Caki2 (cell line): Measurements from ENCODE around the gene PTCHD1. TPM values are rescaled to one million over a fixed set of nuclear protein-coding genes. Genes with fewer than 3 reads are reported as not detected.

Experiments
- DNase-seq: peaks from one replicate; pipeline ENCODE4 v3.0.0-alpha.2; 2015; ENCODE audit warnings: low read depth
- in situ Hi-C: cut with HindIII; loops from 2 replicates; pipeline ENCODE4 v1.10.0; 2016; ENCODE audit warnings: low sequenced_read_pairs, low pct_unique_long_range_greater_than_20kb, mixed read lengths
- total RNA-seq: library from RNA; depleted of rRNA; stranded (reverse); fragments of >200 nt; shearing (Covaris generic); gene quantifications from 2 replicates; pipeline ENCODE4 v1.2.3, GENCODE V29; 2014; ENCODE audit warnings: low replicate concordance

The PTCHD1 gene
- total RNA-seq, 1 experiment from 2014 or later, result not detected

DNA sequence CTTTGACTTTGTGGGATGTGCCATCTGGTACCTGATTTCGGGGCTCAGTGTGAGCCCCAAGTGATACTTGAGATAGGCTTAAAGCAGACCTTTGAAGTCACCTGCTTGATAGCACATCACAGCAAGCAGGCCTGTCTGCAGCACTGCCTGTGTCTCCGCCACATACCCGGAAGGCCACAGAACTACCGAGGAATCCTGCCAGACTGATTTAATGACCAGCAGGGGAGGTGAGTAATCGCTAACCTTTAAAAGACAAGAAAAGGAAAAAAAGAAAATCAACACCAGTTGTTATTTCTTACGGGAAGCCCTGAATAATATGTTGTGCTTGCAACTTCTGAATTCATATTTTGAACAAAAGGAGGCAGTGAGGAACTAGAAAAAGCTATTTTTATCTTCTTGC lies 6.8 kb downstream of the PTCHD1 start:
- in situ Hi-C loops, result no loop called here
- DNase-seq, result no peak

DNA sequence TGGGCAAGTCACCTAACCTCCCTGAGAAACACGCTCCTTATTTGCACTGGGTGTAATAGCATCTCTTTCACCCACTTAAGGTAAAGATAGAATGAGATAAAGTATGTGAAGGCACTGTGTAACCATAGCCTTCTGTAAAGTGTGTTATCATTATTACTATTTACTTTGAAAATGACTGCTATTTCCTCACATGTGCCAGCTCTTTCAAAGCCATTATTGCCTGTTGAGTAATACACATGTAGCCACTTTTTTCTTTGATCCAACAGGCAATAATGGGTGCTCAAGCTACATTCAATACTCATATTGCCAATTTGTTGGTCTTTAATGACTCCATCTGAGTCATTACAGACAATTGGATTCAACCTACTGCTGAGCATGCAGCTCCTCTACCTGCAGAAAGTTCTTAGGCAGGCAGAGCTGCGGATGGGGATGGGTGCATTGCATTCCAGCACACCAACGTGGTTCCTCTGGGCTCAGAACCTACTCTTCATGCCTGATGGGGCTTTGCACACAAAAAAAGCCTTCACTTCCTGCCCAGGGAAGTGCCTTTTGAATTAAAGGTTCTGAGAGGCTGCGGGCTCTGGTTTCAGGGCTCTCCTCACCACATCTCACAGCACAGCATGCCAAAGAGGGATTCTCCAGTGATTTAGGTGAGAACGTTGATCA lies 9.7 kb downstream of the PTCHD1 start:
- in situ Hi-C loops, result no loop called here
- DNase-seq, result no peak

DNA sequence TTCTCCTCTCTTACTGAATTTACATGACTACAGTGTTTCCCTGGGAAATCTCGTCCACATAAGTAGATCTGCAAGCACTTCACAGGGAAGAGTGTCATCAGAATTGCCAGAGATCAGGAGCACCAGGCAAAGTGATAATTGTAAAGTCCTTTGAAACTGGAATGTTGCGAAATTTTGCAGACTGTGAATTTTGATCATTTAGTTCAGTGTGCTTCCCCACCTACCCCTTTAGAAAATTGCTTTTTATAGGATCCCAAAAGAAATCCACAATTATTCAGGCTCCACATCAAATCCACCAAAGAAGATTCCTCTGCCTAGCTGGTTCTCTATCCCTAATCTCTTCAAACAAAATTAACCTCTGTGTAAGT lies 10.2 kb downstream of the PTCHD1 start:
- no peak for DNase-seq
- in situ Hi-C loops, result no loop called here

DNA sequence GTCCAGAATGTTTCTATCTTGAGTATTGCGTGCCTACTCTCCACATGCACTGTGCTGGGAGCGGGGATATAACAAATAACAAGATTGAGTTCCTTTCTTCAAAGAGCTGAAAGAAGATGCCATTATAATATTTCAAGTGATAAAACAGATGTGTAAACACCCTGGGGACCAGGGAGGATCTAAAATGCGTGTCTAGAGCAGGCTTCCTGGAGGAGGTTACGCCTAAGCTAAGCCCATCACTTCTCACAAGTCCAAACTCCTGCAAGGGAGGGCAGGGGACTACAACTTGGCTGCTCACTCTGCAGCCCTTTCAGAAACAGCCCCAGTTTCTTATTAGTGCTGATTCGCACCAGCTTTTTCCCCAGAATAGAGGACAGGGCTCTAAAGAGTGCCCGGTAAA lies 21.5 kb downstream of the PTCHD1 start:
- in situ Hi-C loops, result no loop called here
- no peak for DNase-seq

DNA sequence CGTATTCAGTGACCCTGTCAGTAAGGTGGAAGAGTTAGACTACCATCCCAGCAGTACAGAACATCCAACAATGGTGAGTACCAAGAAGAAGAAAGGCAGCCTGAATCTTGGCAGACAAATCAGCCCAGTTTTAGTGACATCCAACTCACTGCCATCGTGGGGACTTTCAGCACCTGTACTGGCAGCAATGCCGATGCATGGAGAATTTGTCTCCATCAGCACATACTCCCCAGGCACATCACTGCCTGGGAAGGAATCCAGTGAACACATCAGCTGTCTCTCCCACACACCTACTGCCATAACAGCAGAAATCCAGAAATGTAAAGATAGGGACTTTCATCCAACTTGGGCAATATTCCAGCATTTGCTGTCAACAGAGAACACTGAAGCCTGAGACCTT lies 29.8 kb downstream of the PTCHD1 start:
- DNase-seq, result no peak
- in situ Hi-C loops, result no loop called here

DNA sequence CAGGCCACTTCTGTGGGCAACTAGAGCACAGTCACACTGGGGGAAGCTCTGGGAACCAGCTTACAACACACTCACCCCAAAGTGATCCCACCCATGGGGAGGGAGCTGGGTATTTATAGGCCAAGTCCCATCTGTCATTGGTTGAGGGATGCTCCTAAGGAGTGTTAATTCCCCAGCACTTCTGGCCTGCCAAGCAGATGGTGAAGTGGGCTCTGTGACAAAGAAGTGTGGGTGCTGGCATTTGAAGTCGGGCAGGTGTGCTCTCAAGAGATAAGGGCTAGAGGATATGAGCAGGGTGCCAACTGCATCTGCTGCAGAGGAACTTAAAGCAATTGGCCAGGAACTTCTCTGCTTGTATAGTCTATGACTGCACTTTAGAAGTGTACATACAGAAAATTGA lies 30.9 kb downstream of the PTCHD1 start:
- in situ Hi-C loops, result no loop called here
- DNase-seq, result no peak

DNA sequence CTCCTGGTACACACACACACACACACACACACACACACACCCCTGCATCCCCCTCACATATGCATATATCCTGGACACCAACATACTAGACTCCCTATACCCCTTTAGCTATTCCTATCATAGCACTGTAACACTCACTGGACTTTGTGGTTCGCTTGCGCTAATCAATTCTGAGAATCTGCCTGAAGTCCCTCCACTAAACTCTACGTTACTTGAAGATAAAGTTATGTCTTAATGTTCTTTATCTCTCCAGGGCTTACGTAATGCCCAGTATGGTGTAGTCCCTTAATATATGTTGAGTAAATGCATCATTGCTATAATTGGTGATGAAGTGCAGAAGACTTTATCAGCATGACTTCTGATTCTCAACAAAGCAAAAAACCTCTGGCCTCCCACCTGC lies 32.3 kb downstream of the PTCHD1 start:
- in situ Hi-C loops, result no loop called here

DNA sequence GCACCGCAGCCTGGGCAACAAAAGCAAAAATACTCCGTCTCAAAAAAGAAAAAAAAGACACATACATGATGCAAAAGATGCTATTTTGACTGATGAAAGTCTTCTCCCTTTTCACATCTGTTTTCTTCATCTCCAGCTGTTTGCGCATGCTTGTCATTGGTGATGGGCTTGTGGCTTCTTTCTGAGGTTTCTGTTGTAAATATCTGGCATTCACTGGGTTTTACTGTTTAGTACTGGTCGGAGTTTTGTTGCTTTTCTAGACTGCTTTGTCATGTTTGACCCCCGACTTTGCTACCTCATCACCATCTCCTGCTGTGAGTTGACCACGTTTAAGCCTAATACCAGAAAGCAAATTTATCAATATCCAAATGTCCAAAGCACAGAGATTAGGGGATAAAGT lies 34.4 kb downstream of the PTCHD1 start:
- in situ Hi-C loops, result no loop called here
- DNase-seq, result no peak

More for the DNA sequence above, 32.3 kb downstream of the PTCHD1 start:
- DNase-seq, result no peak

DNA sequence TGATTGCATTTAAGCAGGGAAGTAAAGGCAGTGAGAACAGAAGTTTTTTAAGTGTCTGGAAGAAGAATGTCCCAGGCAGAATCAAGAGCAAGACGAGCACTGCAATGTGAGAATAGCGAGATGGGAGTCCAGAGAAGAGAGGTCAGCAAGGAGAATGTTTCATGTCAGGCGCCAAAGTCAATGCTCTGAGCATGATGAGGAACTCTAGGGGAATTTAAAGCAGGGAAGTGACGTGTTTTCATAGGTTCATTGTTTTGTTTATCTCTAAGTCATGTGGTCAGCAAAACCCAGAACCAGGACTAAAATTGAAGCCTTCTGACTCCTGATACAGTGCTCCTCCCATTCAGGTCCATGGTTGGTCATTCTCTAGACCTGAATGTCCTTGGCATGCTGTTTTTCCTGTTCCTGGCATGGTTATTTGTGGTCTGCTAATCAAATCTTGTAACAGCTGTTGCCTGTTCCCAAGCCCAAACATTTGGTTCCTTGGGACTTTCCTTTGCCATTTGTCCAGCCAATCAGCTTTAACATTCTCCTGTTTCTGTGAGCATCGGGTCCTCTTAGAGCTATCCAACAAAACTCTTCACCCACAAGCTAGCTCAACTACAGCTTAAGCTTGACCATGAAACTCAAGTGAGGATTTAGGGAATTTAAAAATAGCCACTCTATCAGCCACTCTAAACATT lies 37.7 kb downstream of the PTCHD1 start:
- in situ Hi-C loops, result no loop called here

DNA sequence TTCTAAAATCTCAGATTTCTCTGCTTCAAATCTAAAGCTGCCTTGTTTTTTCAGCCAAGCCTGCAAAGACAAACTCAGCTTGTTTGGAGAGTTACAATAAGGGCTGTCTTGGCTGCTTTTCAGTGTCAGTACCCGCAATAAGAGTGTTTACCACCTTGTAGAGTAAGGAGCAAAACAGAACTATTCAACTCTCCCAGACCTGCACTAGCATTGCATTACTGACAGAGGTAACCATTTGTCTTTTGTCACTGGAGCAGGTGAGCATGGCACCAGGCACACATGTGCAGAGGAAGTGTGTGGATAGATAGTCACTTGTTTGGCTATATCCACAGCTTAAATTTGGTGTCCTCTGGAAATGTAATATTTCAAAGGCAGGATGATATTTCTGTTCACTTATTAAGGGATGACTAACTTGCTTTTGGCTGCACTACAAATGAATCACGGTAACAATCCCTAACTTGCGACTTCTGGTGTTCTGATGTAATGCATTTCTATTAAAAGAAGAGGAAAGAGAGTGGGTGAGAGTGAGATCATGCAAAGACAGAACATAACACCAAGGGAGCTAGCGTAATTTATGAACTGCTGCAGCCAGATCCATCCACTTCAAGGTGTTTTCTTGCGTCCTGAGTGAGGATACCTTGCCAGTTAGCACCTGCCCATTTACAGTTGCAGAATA lies 38.6 kb downstream of the PTCHD1 start:
- in situ Hi-C loops, result no loop called here
- DNase-seq, result peak; percentile 48

More for the DNA sequence above, 37.7 kb downstream of the PTCHD1 start:
- no peak for DNase-seq

DNA sequence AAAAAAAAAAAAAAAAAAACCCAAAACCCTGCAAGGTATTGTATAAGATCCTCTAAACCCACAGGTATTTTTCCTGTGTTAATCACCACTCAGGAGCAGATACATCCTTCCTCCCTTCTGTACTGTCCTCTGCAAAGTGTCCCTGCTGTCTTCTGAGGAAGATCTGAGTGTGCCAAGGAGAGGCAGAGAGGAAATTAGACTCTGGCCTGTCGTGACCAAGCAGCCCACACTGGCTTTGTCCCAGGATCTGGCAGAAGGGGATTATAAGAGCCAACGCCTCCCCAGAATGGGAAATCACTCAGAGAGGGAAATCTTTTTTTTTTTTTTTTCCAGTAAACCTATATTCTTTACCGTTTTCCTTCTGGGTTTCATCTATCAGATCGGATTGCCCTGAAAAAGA lies 39.6 kb downstream of the PTCHD1 start:
- no peak for DNase-seq
- in situ Hi-C loops, result no loop called here

DNA sequence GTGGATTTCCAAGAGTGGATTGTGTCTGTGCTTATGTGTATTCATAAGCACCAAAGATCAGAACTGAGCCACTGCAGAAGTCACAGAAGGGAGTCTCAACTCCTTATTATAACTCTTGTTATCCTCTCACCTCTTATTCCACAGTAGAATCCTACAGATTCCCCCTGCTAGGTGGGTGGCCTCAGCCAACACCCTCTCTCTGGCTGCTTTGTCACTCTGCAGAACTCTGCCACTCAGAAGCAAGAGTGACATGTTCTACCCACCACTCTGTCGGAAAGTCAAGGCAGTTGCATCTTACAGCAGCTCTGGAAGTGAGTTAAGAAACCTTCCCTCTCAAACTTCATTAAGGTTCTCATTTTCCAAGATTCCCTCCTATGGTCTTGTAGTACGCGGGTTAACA lies 41.9 kb downstream of the PTCHD1 start:
- in situ Hi-C loops, result no loop called here
- no peak for DNase-seq

DNA sequence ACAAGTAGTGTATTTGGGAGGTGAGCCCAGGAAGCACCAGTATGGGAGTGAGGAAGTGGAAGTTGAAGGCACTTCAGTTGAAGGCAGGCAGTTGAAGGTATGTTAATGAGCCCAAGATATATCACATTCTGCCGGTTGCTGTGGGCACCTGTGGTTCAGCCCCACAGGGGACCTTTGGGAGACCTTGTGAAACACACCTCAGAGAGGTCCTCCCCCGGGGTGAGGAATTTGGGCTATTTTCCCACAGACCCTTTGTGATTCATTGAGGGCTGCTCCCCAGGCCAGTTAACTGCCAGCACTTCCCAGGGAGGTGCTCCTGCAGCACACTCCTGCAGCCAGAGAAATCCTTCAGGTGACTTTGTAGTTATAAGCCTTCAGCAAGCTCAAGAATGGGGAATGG lies 45.9 kb downstream of the PTCHD1 start:
- in situ Hi-C loops, result no loop called here
- DNase-seq, result no peak

DNA sequence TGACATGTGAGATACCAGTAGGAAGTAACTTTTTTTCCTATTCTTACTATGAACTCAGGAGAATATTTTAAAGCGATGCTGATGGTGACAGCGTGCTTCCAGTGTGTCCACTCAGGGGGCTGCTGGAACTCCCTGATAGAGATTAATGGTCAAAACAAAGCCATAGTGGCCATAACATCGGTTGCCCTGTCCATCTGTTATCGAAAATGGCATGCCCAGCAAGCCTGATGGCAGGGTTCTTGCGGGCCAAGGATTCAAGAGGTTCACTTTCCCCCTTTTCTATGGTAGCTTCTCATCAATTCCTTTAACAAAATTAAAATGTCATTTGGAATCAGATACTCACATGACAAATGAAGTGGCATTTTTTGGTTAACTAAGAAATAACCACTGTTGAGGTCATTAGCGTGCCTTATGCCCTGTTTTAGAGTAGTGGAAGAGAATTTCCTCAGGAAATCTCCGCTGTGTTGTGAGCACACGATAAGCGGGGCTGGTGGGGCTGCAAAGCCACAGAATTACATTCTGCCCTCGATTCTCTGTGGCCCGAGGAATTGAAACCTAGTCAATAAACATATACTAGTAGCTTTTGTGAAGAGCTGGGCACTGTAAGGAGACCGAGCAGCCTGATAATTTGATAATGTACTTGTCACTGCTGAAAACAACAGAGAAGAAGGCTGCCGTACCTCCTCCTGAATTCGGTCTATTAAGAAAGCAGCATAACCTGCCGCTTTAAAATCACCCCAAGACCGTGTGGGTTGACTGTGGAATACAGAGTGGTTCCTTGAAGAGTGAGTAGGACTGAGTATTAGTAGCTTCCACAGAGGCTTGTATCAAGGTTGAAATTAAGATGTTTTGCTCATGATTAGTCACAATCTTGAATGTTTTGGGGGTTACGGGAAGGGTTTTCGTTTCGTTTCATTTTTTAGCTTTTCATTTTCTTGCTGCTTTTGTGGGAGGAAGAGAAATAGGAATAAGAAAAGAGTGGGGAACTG lies 46.7 kb downstream of the PTCHD1 start:
- DNase-seq, result no peak
- in situ Hi-C loops, result no loop called here

DNA sequence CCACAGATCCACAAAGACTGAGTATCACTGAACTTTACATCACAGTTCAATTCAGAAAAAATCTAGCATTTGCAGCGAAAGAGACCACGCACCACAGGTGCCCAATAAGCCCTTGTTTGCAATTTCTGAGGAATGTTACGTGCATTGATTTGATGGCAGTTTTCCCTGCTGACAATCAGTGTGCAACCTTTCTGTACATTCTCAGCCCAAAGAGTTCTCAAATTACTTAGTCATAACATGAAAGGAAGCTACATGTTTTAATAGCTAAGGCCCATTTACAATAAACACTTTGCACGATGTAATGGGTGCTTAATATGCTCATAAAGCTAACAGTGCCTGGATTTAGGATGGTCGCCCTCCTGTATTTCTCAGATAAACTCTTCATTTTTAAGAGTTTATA lies 47.9 kb downstream of the PTCHD1 start:
- DNase-seq, result no peak
- in situ Hi-C loops, result no loop called here

DNA sequence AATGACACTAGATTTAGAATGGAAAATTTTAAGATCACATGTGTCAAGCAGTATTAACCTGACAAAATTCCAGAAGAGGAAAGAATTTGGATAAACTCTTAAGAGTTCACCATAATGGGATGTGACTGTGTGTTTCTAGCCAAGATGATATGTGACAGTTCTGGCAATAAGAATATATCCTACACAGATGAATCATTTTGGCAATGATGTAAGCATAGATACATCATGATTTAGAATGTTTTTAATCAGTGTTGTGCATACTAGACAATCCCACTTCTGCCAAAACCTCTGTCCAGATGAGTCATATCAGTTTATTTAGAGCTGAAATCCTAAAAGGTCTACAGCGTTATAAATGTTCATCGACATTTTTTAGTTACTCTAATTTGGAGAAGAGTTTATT lies 48.8 kb downstream of the PTCHD1 start:
- no peak for DNase-seq
- in situ Hi-C loops, result no loop called here

DNA sequence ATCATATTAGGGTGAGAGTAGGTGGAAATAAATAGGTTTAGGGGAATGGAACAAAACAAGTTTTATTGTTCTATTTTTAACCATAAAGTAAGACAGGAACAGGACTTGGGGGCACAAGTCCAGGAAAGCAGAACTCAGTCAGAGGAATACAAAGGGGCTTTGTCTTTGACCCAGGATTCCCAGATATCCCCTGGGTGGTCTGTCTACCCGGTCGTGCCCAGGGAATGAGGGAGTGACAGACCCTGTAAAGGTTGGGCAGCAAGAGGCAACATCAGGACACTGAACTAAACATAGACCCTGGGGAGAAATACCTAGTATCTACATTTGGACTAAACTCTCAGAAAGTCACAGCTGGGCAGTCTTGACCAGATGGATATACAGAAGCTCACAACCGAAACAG lies 50.6 kb downstream of the PTCHD1 start:
- in situ Hi-C loops, result no loop called here
- no peak for DNase-seq

DNA sequence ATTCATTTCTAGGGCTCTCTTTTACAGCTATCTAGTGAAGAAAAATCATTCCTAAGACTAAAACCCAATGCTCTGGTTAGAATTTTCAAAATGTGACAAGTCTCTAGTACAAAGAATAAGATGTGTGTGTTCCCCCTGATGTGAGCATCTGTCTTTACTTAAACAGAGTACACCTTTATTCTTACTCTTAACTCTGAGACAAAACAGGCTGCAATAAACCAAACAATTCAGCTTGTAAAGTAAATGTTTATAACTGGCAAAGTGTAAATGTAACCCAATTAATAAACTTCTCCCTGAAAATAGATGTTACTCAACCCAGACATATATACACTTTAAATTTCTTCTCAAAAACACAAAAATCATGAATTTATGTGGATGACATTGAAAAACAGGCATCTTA lies 51.6 kb downstream of the PTCHD1 start:
- no peak for DNase-seq
- in situ Hi-C loops, result no loop called here

DNA sequence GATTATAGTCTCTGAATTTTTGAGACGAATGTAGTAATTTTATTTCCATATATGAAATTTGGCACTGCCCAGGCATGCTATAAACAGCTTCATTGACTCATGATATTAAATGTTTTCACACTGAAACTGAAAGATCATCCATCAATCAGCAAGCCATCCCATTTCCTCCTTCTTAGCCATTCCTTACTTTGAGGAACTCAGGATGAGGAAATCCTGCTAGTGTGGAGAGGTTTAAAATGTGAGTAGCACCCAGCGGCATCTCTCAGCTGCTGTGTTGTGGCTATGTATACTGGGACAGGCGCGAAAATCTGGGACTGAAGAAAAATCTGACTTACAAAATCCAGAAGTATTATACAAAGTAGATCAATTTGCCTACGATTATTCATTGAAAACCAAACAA lies 52.1 kb downstream of the PTCHD1 start:
- in situ Hi-C loops, result no loop called here
- DNase-seq, result no peak
